Liver (tissue), 9 donors: ENCODE results near the gene TMIGD1. TPM values are rescaled to one million over a fixed set of nuclear protein-coding genes. Genes with fewer than 3 reads are reported as not detected.

Experiments
- DNase-seq: peaks from one replicate; pipeline ENCODE4 v3.0.0-alpha.2; 2017; ENCODE audit warnings: low spot score
- H3K27ac ChIP-seq, 2 donors: one replicate each; pipeline ENCODE4 v1.7.0; 2013; ENCODE audit warnings: inconsistent platforms in 2 of 2, low read length in 2 of 2, control low read depth in 1 of 2, low read depth in 1 of 2, mild to moderate bottlenecking in 1 of 2
- H3K27me3 ChIP-seq, 4 donors: one replicate each; pipeline versions ENCODE4 v1.6.1 to v1.7.0; 2013; ENCODE audit warnings: low read length in 3 of 4, inconsistent platforms in 1 of 4, mild to moderate bottlenecking in 1 of 4, moderate library complexity in 1 of 4; ENCODE audit not compliant: control insufficient read depth in 4 of 4, insufficient read depth in 4 of 4
- H3K36me3 ChIP-seq, 4 donors: one replicate each; pipeline versions ENCODE4 v1.6.1 to v1.7.0; 2013; ENCODE audit warnings: low read length in 3 of 4, mild to moderate bottlenecking in 3 of 4, low read depth in 1 of 4, moderate library complexity in 1 of 4; ENCODE audit not compliant: control insufficient read depth in 4 of 4, insufficient read depth in 3 of 4
- H3K4me1 ChIP-seq, 4 donors: one replicate each; pipeline versions ENCODE4 v1.6.1 to v1.7.0; 2013; ENCODE audit warnings: low read length in 3 of 4, mild to moderate bottlenecking in 3 of 4, moderate library complexity in 1 of 4; ENCODE audit not compliant: control insufficient read depth in 4 of 4, insufficient read depth in 4 of 4
- H3K4me3 ChIP-seq, 3 donors: one replicate each; pipeline versions ENCODE4 v1.6.1 to v1.7.0; 2013; ENCODE audit warnings: low read length in 3 of 3, control low read depth in 1 of 3, low read depth in 1 of 3, mild to moderate bottlenecking in 1 of 3
- H3K9ac ChIP-seq, 2 donors: one replicate each; pipeline ENCODE4 v1.7.0; 2013; ENCODE audit warnings: low read length in 2 of 2, mild to moderate bottlenecking in 2 of 2, moderate library complexity in 2 of 2, control low read depth in 1 of 2, low read depth in 1 of 2
- H3K9me3 ChIP-seq, 4 donors: one replicate each; pipeline versions ENCODE4 v1.6.1 to v1.7.0; 2013; ENCODE audit warnings: low read length in 3 of 4; ENCODE audit not compliant: control insufficient read depth in 4 of 4
- EGR1 ChIP-seq, 2 donors: IDR thresholded peaks; 2 replicates each; pipeline ENCODE4 v1.6.1; 2016 to 2018; ENCODE audit warnings: antibody characterized with exemption in 2 of 2, low read depth in 2 of 2
- FOXA1 ChIP-seq: IDR thresholded peaks from 2 replicates; pipeline ENCODE4 v1.6.1; 2016; ENCODE audit warnings: antibody characterized with exemption
- FOXA2 ChIP-seq: IDR thresholded peaks from 2 replicates; pipeline ENCODE4 v1.6.1; 2016; ENCODE audit warnings: antibody characterized with exemption
- GABPA ChIP-seq, 2 donors: IDR thresholded peaks in 1 of 2; conservative IDR thresholded peaks in 1 of 2; 2 replicates each; pipeline ENCODE4 v1.6.1; 2016; ENCODE audit warnings: antibody characterized with exemption in 2 of 2, mild to moderate bottlenecking in 1 of 2, moderate library complexity in 1 of 2
- HNF4A ChIP-seq, 2 donors: conservative IDR thresholded peaks; 2 replicates each; pipeline ENCODE4 v1.6.1; 2016; ENCODE audit warnings: antibody characterized with exemption in 2 of 2, mild to moderate bottlenecking in 2 of 2
- HNF4G ChIP-seq: IDR thresholded peaks from 2 replicates; pipeline ENCODE4 v1.6.1; 2016; ENCODE audit warnings: antibody characterized with exemption
- JUND ChIP-seq, 2 donors: IDR thresholded peaks; 2 replicates each; pipeline ENCODE4 v1.6.1; 2016; ENCODE audit warnings: antibody characterized with exemption in 2 of 2
- NR2F2 ChIP-seq: IDR thresholded peaks from 2 replicates; pipeline ENCODE4 v1.6.1; 2016; ENCODE audit warnings: antibody characterized with exemption
- RAD21 ChIP-seq, 2 donors: IDR thresholded peaks; 2 replicates each; pipeline ENCODE4 v1.6.1; 2016; ENCODE audit warnings: antibody characterized with exemption in 2 of 2, mild to moderate bottlenecking in 2 of 2
- RXRA ChIP-seq, 2 donors: IDR thresholded peaks; 2 replicates each; pipeline ENCODE4 v1.6.1; 2017 to 2018; ENCODE audit warnings: antibody characterized with exemption in 2 of 2, mild to moderate bottlenecking in 1 of 2
- SP1 ChIP-seq: IDR thresholded peaks from 2 replicates; pipeline ENCODE4 v1.6.1; 2018; ENCODE audit warnings: antibody characterized with exemption, mild to moderate bottlenecking
- TAF1 ChIP-seq: conservative IDR thresholded peaks from 2 replicates; pipeline ENCODE4 v1.6.1; 2016; ENCODE audit warnings: antibody characterized with exemption, mild to moderate bottlenecking
- YY1 ChIP-seq: IDR thresholded peaks from 2 replicates; pipeline ENCODE4 v1.6.1; 2016; ENCODE audit warnings: antibody characterized with exemption, mild to moderate bottlenecking
- WGBS: extraction: QIAGEN DNeasy Blood & Tissue Kit; methylation state at CpG from one replicate; pipeline ENCODE4 v1.1.7; 2013; 5-methylcytosine and 5-hydroxymethylcytosine counted together
- polyA plus RNA-seq, 2 donors: library from polyadenylated mRNA; stranded (reverse) in 1 of 2; unstranded in 1 of 2; fragments of 200-250 nt in 1 of 2; fragments of >200 nt in 1 of 2; fragmentation: Nextera tagmentation in 1 of 2; extraction: Ambion mirVana in 1 of 2; gene quantifications; one replicate each; pipeline versions ENCODE4 v1.2.1 to v1.2.3, GENCODE V29; 2013 to 2015
- total RNA-seq, 2 donors: library from RNA; depleted of rRNA; stranded (reverse); fragments of >200 nt; gene quantifications; one replicate each; pipeline ENCODE4 v1.2.3, GENCODE V29; 2014
- TF ChIP-seq, protein P1 (sequence below): IDR thresholded peaks from 2 replicates; pipeline ENCODE4 v1.6.1; 2016; ENCODE audit warnings: antibody characterized with exemption, mild to moderate bottlenecking
- TF ChIP-seq, protein P2 (sequence below): IDR thresholded peaks from 2 replicates; pipeline ENCODE4 v1.6.1; 2016; ENCODE audit warnings: antibody characterized with exemption
- TF ChIP-seq, protein P3 (sequence below): fragments of 150-350 bp; IDR thresholded peaks from 2 replicates; pipeline ENCODE4 v1.5.1; 2017; ENCODE audit warnings: improper control_type of control experiment, low read depth, low read length; ENCODE audit not compliant: missing input control
- TF ChIP-seq, protein P4 (sequence below): IDR thresholded peaks from 2 replicates; pipeline ENCODE4 v1.6.1; 2016; ENCODE audit warnings: antibody characterized with exemption
- TF ChIP-seq, protein P5 (sequence below): IDR thresholded peaks from 2 replicates; pipeline ENCODE4 v1.6.1; 2016; ENCODE audit warnings: antibody characterized with exemption
- donor health status: healthy.
- donor health status: healthy.
- donor health status: healthy.
- donor health status: healthy.
- donor health status: healthy.

TMIGD1 gene
- total and polyA plus RNA-seq, 4 donors, result not detected

DNA sequence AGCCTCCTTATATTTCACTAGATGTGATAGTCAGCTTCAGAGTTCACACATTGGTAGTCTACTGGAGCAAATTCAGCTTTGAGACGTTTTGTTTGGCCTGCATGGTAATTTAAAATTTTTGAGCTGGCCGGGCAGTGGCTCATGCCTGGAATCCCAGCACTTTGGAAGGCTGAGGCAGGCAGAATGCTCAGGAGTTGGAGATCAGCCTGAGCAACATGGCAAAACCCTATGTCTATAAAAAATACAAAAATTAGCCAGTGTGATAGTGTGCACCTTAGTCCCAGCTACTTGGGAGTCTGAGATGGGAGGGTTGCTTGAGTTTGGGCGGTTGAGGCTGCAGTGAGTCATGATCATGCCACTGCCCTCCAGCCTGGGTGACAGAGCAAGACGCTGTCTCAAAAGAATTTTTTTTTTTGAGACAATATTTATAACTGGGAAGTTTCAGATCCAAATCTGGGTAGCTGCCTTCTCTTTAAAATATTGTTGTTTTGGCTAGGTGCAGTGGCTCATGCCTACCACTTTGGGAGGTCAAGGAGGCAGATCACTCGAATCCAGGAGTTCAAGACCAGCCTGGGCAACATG, 37.3 kb downstream of the TMIGD1 start (continued):
- TF ChIP-seq RXRA (IDR thresholded peaks at IDR 0.05) (no peak), EGR1 (IDR thresholded peaks at IDR 0.05; ENCODE audit: low read depth in 2 of 2) (no peak)
- TF ChIP-seq, protein P1, sequence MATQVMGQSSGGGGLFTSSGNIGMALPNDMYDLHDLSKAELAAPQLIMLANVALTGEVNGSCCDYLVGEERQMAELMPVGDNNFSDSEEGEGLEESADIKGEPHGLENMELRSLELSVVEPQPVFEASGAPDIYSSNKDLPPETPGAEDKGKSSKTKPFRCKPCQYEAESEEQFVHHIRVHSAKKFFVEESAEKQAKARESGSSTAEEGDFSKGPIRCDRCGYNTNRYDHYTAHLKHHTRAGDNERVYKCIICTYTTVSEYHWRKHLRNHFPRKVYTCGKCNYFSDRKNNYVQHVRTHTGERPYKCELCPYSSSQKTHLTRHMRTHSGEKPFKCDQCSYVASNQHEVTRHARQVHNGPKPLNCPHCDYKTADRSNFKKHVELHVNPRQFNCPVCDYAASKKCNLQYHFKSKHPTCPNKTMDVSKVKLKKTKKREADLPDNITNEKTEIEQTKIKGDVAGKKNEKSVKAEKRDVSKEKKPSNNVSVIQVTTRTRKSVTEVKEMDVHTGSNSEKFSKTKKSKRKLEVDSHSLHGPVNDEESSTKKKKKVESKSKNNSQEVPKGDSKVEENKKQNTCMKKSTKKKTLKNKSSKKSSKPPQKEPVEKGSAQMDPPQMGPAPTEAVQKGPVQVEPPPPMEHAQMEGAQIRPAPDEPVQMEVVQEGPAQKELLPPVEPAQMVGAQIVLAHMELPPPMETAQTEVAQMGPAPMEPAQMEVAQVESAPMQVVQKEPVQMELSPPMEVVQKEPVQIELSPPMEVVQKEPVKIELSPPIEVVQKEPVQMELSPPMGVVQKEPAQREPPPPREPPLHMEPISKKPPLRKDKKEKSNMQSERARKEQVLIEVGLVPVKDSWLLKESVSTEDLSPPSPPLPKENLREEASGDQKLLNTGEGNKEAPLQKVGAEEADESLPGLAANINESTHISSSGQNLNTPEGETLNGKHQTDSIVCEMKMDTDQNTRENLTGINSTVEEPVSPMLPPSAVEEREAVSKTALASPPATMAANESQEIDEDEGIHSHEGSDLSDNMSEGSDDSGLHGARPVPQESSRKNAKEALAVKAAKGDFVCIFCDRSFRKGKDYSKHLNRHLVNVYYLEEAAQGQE, result no peak

DNA sequence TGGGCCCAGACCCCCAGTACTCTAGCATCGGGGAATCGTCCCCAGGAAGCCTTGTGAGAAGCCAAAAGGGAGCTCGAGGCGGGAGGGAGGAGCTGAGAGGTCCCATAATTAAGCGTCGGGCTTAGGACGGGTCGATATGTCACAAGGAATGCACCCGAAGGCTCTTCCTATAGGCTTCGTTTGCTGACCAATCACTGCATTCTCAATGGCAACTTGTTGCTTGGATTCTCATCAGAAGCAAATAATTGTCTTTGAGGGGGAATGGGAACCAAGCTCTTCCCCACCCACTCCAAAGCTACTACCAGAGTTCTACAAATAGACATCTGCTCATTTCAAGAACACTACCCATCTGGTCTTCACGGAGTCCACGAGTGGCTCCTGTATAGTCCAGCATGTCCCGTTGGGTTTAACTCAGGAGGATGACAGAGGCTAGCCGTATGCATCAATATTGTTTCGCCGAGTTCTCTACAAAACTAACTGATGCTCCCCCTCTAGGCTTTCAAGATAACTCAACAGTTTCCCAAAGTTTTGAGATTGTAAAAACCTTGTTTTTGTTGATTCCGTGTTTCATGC, 41.5 kb downstream of the TMIGD1 start:
- no peak for DNase-seq
- Histone ChIP-seq H3K4me3 (peak overlapping the region; percentile 33 to 83 (median 53)), H3K9me3 (no peaks in the 10 kb centered on the region), H3K36me3 (peaks cover 0 to 4% (median 3%) of the 10 kb centered on the region in 4 donors), H3K27me3 (no peaks in the 10 kb centered on the region), H3K4me1 (peaks cover 0 to 23% (median 10%) of the 10 kb centered on the region in 4 donors), H3K9ac (peak overlapping the region in 1 of 2 donors; percentile 42), H3K27ac (peak overlapping the region in 1 of 2 donors; percentile 17)
- WGBS, result 38% methylated on average over 17 of the region's 17 CpGs
- TF ChIP-seq, protein P1, result no peak
- no peak for TF ChIP-seq FOXA1
- no peak for TF ChIP-seq RXRA (IDR thresholded peaks at IDR 0.05)
- no peak for TF ChIP-seq JUND (IDR thresholded peaks at IDR 0.05)
- TF ChIP-seq FOXA2, result no peak
- no peak for TF ChIP-seq HNF4G
- TF ChIP-seq, protein P2, sequence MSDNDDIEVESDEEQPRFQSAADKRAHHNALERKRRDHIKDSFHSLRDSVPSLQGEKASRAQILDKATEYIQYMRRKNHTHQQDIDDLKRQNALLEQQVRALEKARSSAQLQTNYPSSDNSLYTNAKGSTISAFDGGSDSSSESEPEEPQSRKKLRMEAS, result no peak
- no peak for TF ChIP-seq HNF4A (conservative IDR thresholded peaks at IDR 0.05)
- TF ChIP-seq EGR1 (IDR thresholded peaks at IDR 0.05; ENCODE audit: low read depth in 2 of 2), result no peak
- no peak for TF ChIP-seq GABPA (IDR thresholded peaks at IDR 0.05 in 1 of 2, conservative IDR thresholded peaks at IDR 0.05 in 1 of 2)
- TF ChIP-seq NR2F2, result no peak
- TF ChIP-seq, protein P3, sequence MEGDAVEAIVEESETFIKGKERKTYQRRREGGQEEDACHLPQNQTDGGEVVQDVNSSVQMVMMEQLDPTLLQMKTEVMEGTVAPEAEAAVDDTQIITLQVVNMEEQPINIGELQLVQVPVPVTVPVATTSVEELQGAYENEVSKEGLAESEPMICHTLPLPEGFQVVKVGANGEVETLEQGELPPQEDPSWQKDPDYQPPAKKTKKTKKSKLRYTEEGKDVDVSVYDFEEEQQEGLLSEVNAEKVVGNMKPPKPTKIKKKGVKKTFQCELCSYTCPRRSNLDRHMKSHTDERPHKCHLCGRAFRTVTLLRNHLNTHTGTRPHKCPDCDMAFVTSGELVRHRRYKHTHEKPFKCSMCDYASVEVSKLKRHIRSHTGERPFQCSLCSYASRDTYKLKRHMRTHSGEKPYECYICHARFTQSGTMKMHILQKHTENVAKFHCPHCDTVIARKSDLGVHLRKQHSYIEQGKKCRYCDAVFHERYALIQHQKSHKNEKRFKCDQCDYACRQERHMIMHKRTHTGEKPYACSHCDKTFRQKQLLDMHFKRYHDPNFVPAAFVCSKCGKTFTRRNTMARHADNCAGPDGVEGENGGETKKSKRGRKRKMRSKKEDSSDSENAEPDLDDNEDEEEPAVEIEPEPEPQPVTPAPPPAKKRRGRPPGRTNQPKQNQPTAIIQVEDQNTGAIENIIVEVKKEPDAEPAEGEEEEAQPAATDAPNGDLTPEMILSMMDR, result no peak
- TF ChIP-seq, protein P4, sequence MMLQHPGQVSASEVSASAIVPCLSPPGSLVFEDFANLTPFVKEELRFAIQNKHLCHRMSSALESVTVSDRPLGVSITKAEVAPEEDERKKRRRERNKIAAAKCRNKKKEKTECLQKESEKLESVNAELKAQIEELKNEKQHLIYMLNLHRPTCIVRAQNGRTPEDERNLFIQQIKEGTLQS, result no peak
- no peak for TF ChIP-seq SP1
- TF ChIP-seq TAF1, result no peak
- TF ChIP-seq RAD21 (IDR thresholded peaks at IDR 0.05), result no peak
- TF ChIP-seq, protein P5, sequence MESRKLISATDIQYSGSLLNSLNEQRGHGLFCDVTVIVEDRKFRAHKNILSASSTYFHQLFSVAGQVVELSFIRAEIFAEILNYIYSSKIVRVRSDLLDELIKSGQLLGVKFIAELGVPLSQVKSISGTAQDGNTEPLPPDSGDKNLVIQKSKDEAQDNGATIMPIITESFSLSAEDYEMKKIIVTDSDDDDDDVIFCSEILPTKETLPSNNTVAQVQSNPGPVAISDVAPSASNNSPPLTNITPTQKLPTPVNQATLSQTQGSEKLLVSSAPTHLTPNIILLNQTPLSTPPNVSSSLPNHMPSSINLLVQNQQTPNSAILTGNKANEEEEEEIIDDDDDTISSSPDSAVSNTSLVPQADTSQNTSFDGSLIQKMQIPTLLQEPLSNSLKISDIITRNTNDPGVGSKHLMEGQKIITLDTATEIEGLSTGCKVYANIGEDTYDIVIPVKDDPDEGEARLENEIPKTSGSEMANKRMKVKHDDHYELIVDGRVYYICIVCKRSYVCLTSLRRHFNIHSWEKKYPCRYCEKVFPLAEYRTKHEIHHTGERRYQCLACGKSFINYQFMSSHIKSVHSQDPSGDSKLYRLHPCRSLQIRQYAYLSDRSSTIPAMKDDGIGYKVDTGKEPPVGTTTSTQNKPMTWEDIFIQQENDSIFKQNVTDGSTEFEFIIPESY, result no peak
- no peak for TF ChIP-seq YY1
